Activated T-helper 1 cell treated with Interleukin-2 at 50 U/mL for 16 hours (primary cell): Measurements from ENCODE around the gene CA12.
"Not testable (repeated sequence)": the region's sequence is repeated elsewhere in the genome, so short reads cannot be mapped to it uniquely, and the experiment has no call there.

Experiments
- DNase-seq: peaks from one replicate; pipeline ENCODE4 v3.0.0-alpha.2; 2020; ENCODE audit warnings: low read depth

The CA12 gene

GRCh38 chr15:63335543-63336240, 46.0 kb downstream of the CA12 start:
- no peak for DNase-seq

DNA sequence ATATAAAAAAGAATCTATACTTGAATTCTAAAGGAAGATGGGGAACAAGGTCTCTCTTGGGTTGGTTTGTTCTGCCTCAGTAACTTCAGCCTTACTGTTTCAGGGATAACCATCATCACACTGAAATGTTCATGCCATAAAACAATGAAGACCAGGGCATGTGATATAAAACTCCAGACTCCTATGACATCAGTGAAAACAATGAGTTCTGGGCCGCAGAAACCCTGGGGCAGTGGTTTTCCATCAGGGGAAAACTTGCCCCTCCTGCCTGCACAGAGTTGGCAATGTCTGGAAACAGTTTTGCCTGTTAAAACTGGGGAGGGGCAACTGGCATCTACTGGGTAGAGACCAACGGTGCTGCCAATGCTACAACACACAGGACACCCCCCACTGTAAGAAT, 46.8 kb downstream of the CA12 start:
- no peak for DNase-seq

GRCh38 chr15:63332367-63333124, 49.1 kb downstream of the CA12 start:
- no peak for DNase-seq

- no peak for DNase-seq
Measured at GRCh38 chr15:63331456-63331855, 50.2 kb downstream of the CA12 start.

GRCh38 chr15:63330926-63331325, 50.7 kb downstream of the CA12 start:
- no peak for DNase-seq

GRCh38 chr15:63329567-63330350, 51.9 kb downstream of the CA12 start:
- DNase-seq = no peak

- DNase-seq = no peak
Measured at GRCh38 chr15:63327648-63328421, 53.8 kb downstream of the CA12 start.

- no peak for DNase-seq
Measured at GRCh38 chr15:63324770-63325169, 56.9 kb downstream of the CA12 start.

- no peak for DNase-seq
Measured at GRCh38 chr15:63323798-63324563, 57.7 kb downstream of the CA12 start.

DNA sequence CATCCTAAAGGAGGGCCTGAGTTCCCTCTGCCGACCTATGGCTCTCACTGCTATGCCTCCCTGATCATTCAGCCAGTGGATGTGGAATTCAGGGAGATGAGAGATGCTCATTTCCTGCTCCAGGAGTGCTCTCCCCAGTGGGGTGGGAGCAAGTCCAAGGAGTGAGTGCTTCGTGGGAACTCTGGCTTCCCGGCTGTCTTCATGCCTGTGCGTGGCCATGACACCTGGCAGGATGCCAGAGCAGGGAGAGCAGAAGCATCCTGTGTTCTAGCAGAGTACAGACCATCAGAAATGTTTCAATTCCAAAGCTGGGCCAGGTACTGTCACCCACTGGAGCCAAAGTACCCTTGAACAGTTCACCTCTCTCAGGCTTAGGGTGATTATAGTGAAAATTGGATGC, 59.1 kb downstream of the CA12 start:
- DNase-seq = no peak

DNA sequence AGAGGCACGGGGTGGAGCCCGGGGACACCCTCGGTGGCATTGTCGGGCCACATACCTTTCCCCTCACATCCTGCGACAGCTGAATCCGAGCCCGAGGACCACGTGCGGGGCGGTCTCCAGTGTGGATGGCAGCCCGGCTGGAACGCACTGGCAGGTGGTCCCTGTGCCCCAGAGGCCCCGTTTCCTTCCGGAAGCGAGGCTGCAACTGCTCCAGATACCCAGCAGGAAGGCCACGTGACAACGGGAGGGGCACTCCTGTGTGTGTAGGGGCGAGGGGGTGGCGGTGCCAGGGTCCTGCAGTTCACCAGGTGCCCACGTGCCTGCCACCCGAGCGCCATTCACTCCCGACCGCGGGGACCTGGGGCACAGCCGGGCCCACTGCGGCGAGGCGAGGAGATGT, 60.2 kb downstream of the CA12 start:
- DNase-seq = no peak

DNA sequence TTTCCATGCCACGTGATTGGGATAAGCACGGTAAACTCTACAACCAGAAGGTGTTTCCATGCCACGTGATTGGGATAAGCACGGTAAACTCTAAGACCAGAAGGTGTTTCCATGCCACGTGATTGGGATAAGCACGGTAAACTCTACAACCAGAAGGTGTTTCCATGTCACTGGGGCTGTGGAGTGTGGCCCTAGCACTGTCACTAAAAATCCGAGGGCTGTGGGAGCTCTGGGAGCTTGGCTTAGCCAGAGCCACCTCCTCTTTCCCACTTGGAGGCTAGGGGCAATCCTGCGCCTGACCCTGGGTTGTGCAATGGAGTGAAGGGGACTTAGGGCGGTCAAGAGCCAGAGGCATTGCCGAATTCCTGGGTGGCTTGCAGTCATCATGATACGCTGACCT, 60.7 kb downstream of the CA12 start:
- DNase-seq = not testable (repeated sequence)

- not testable (repeated sequence) for DNase-seq
Measured at GRCh38 chr15:63320446-63320845, 61.2 kb downstream of the CA12 start.

DNA sequence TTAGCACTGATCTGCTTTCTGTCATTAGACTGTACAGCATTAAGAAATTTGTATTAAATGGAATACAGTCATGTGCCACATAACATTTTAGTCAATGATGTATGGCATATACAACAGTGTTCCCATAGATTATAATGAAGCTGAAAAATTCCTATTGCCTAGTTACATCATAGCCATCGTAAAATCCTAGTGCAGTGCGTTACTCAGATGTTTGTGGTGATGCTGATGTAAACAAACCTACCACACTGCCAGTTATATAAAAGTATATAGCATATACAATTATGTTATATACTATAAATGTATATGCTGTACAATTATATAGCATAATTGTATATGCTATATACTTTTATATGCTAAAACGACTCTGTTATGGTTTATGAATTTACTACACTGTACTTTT, 62.6 kb downstream of the CA12 start:
- DNase-seq = no peak

DNA sequence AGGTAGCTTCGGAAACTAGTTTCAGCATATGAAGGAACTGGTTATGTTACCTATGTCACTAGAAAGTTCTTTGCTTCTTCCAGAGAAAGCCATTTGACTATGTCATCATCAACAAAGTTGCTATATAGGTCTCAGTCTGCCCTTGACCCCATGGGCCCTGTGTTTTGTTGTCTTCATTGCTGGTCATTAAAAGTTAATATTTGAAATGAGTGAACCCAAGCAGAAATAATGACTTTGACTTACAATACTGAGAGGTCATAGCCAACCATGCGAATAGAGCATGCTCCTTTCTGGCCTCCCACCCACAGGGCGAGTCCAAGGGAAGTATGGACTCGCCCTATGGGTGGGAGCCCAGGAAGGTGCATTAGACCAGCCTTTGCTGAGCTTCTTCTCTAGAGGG, 63.3 kb downstream of the CA12 start:
- DNase-seq = no peak

DNA sequence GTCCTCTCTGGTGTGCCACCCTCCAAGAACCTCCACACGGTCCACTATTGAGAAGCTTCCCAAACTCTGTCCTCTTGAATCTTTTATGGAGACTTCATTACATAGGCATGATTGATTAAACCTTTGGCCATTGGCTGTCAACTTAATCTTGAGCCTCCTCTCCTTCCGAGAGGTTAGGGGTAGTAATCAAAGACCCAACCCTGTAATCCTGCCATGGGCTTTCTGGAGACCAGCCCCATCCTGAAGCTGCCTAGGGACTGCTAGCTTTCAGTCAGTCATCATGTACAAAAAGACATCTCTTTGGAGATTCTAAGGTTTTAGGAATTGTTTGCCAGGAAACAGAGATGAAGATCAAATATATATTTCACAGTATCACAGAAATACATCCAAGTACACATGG, 67.2 kb downstream of the CA12 start:
- DNase-seq = no peak

DNA sequence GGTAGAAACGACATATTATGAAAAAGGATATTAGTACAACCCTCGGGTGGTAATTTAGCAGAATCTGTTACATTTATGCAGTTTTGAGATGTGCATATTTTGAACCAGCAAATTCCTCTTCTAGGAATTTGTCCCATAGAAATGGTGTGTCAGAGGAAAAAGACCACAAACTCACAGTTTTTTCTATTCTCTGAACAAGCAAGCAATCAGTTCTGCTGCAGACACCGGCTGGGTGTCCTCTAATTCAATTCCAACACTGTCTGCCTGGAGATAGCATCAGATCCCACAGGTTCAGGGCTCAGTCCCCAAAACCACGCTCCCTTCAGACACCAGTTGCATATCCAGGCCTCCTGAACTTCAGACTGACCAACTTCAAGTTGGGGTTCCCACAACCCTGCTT, 67.8 kb downstream of the CA12 start:
- no peak for DNase-seq

DNA sequence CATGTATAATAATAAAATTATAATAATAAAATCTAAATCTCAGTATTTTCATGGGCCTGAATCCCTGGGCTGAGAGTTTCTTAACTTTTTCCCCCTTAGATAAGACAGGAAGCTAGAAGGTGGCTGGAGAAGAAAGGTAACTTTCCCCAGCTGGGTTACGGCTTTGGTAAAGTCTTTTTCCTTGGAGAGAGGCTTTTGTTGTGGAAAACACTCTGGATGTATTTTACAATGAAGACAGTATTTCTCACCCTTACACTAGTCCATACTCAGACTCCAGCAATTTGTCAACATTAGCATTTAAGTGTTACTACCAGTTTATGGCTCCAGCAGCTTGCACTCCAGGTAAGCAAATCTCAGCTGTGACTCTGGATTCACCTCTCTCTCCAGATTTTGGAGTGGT, 69.4 kb downstream of the CA12 start:
- DNase-seq = no peak

DNA sequence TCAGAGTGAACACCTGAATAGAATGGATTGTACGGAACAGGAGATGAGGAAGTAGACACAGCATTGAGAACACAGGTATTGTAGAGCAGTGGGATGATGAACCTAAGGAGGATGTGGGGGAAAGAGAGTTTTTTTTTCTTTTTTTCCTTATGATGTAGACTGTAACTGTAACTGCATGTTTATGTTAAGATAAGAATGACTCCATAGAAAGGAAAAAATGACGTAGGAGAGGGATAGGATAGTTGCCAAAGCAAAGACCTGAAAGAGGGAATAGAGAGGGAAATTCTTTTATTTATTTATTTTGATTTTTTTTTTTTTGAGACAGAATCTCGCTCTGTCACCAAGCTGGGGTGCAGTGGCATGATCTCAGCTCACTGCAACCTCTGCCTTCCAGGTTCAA, 71.0 kb downstream of the CA12 start:
- DNase-seq = no peak

GRCh38 chr15:63308947-63309346, 72.7 kb downstream of the CA12 start:
- no peak for DNase-seq

GRCh38 chr15:63308491-63308890, 73.2 kb downstream of the CA12 start:
- no peak for DNase-seq
